ENCODE measurements around the gene SNED1.

SNED1 gene

GRCh38 chr2:241019441-241020139, 21.2 kb downstream of the SNED1 start:
- TF ChIP-seq CTCF (conservative IDR thresholded peaks at IDR 0.05; ENCODE audit: low read length) = no peak
- no peak for DNase-seq (ENCODE audit: low read depth)
- H3K4me3 ChIP-seq (ENCODE audit: low read length) = no peak overlapping the region

GRCh38 chr2:241020201-241020600, 21.8 kb downstream of the SNED1 start:
- H3K4me3 ChIP-seq (ENCODE audit: low read length) = no peak overlapping the region
- TF ChIP-seq CTCF (conservative IDR thresholded peaks at IDR 0.05; ENCODE audit: low read length) = no peak
- DNase-seq (ENCODE audit: low read depth) = no peak

- TF ChIP-seq CTCF (conservative IDR thresholded peaks at IDR 0.05; ENCODE audit: low read length) = no peak
- DNase-seq (ENCODE audit: low read depth) = no peak
- H3K4me3 ChIP-seq (ENCODE audit: low read length) = no peak overlapping the region
These were observed 22.3 kb downstream of the SNED1 start for GRCh38 chr2:241020629-241021190.

GRCh38 chr2:241025639-241026038, 27.2 kb downstream of the SNED1 start:
- H3K4me3 ChIP-seq (ENCODE audit: low read length) = no peak overlapping the region
- no peak for DNase-seq (ENCODE audit: low read depth)
- no peak for TF ChIP-seq CTCF (conservative IDR thresholded peaks at IDR 0.05; ENCODE audit: low read length)

GRCh38 chr2:241029599-241030332, 31.3 kb downstream of the SNED1 start:
- no peak for DNase-seq (ENCODE audit: low read depth)
- no peak overlapping the region for H3K4me3 ChIP-seq (ENCODE audit: low read length)
- TF ChIP-seq CTCF (conservative IDR thresholded peaks at IDR 0.05; ENCODE audit: low read length) = no peak

GRCh38 chr2:241030333-241030680, 31.9 kb downstream of the SNED1 start:
- no peak for TF ChIP-seq CTCF (conservative IDR thresholded peaks at IDR 0.05; ENCODE audit: low read length)
- DNase-seq (ENCODE audit: low read depth) = no peak
- H3K4me3 ChIP-seq (ENCODE audit: low read length) = no peak overlapping the region

- H3K4me3 ChIP-seq (ENCODE audit: low read length) = no peak overlapping the region
- TF ChIP-seq CTCF (conservative IDR thresholded peaks at IDR 0.05; ENCODE audit: low read length) = no peak
- no peak for DNase-seq (ENCODE audit: low read depth)
These were observed 32.5 kb downstream of the SNED1 start for GRCh38 chr2:241030883-241031282.

All from AG10803 (cell line).